Coronary artery (tissue), 2 donors: ENCODE data around the gene DUSP10.

ENCODE experiments used
- DNase-seq: peaks from one replicate; pipeline ENCODE4 v3.0.0-alpha.2; 2017; ENCODE audit warnings: low spot score
- H3K27ac ChIP-seq, 2 donors: fragments of 200-600 bp; sonication (generic); one replicate each; pipeline ENCODE4 v1.5.1; 2016 to 2019
- H3K4me3 ChIP-seq: fragments of 200-600 bp; sonication (generic); 2 replicates; pipeline ENCODE4 v1.5.1; 2016; ENCODE audit warnings: mild to moderate bottlenecking, moderate library complexity
- TF ChIP-seq, protein P1 (sequence below): fragments of 200-600 bp; sonication (generic); IDR thresholded peaks from one replicate; pipeline ENCODE4 v1.5.1; 2019; ENCODE audit warnings: antibody characterized with exemption

DUSP10 gene

GRCh38 chr1:221735999-221736398, 5.9 kb downstream of the DUSP10 start:
- DNase-seq: no peak
- no peak overlapping the region for H3K27ac ChIP-seq

GRCh38 chr1:221734187-221734586, 7.7 kb downstream of the DUSP10 start:
- Histone ChIP-seq H3K27ac (no peak overlapping the region), H3K4me3 (no peak overlapping the region)
- TF ChIP-seq, protein P1, sequence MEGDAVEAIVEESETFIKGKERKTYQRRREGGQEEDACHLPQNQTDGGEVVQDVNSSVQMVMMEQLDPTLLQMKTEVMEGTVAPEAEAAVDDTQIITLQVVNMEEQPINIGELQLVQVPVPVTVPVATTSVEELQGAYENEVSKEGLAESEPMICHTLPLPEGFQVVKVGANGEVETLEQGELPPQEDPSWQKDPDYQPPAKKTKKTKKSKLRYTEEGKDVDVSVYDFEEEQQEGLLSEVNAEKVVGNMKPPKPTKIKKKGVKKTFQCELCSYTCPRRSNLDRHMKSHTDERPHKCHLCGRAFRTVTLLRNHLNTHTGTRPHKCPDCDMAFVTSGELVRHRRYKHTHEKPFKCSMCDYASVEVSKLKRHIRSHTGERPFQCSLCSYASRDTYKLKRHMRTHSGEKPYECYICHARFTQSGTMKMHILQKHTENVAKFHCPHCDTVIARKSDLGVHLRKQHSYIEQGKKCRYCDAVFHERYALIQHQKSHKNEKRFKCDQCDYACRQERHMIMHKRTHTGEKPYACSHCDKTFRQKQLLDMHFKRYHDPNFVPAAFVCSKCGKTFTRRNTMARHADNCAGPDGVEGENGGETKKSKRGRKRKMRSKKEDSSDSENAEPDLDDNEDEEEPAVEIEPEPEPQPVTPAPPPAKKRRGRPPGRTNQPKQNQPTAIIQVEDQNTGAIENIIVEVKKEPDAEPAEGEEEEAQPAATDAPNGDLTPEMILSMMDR: no peak
- no peak for DNase-seq

More at GRCh38 chr1:221735999-221736398, 5.9 kb downstream of the DUSP10 start:
- no peak overlapping the region for H3K4me3 ChIP-seq
- TF ChIP-seq, protein P1: no peak

DNA sequence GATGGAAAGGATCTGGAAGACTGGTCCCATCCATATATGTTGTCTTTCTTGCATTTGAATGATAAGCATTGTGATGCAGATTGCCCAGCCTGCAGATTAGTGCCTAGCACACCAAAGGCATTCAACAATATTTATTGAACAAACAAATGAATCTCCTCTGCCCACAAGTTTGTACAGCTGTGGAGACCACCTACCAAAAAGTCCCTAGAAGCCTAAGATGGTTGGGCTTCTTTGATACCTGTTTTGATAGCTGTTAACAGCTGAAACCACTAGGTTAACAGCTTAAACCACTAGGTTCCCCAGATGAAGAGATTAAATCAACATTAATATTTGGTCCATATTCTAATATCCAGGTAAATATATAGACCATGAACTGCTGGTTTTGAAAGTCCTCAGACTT, 9.8 kb downstream of the DUSP10 start:
- Histone ChIP-seq H3K27ac (no peak overlapping the region), H3K4me3 (no peak overlapping the region)
- DNase-seq: no peak
- TF ChIP-seq, protein P1: no peak

- TF ChIP-seq, protein P1: no peak
- Histone ChIP-seq H3K27ac (no peak overlapping the region), H3K4me3 (no peak overlapping the region)
- DNase-seq: no peak
These were observed 12.0 kb downstream of the DUSP10 start for GRCh38 chr1:221729771-221730330.

DNA sequence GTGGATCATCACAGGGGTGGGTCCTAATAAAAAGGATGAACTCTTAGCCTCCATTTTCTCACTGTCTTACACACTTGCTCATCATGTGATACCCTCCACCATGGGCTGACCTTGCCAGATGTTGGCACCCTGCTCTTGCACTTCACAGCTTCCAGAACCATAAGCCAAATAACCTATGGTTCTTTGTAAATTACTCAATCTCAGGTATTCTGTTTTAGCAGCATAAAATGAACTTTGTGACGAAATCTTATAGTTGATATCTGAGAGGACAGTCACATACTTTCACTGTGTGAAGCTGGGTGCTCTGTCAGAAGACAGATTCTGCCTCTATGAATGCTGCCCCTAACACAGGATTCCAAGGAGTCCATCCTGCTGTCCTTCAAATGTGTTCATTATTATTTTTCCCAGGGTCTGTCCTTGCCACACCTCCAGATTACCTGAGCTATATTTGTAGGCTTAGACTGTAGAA, 13.8 kb downstream of the DUSP10 start:
- Histone ChIP-seq H3K27ac (no peak overlapping the region), H3K4me3 (no peak overlapping the region)
- DNase-seq: no peak
- TF ChIP-seq, protein P1: no peak

DNA sequence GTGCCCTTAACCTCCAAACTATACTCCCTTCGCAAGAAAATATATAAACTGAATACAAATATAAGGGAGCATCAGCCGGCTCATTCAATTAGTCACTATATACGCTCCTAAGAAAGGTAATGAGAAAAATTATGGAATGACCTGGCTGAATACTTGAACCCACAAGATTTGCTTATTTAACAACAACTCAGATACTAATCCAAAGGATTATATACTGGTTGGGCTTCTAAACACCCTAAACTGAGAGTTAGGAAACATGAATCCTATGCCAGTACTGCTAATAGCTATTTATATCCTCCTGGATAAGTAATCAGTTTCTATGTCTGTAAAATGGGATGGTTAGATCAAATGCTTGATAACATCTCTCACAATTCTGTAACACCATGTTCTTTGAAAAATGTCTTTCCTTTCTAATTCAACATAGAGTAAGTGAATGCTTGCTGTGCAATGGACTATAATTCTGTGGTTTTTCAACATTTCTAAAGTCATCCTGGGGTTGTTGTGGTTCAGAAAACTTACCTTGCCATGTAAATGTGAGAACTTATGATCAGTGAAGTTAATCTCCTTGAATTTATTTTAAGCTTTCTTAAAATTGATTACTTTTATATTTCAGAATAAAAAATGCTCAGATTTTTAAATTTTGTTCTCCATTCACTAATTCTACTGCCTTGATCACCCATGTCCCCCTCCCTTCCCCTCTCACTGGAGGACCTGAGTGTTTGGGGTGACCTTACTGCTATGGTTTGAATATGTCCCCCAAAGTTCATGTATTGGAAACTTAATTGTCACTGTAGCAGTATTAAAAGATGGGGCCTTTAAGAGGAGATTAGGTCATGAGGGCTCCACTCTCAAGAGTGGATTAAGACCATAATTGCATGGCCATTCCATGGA, 14.5 kb downstream of the DUSP10 start:
- DNase-seq: no peak
- Histone ChIP-seq H3K27ac (no peak overlapping the region), H3K4me3 (no peak overlapping the region)
- TF ChIP-seq, protein P1: no peak
